ENCODE data around the gene COPG2. TPM values are rescaled to one million over a fixed set of nuclear protein-coding genes. Genes with fewer than 3 reads are reported as not detected.

COPG2 gene
- total and polyA plus RNA-seq, 8 donors, result 16.6 to 50.3 (median 44.2) TPM

DNA sequence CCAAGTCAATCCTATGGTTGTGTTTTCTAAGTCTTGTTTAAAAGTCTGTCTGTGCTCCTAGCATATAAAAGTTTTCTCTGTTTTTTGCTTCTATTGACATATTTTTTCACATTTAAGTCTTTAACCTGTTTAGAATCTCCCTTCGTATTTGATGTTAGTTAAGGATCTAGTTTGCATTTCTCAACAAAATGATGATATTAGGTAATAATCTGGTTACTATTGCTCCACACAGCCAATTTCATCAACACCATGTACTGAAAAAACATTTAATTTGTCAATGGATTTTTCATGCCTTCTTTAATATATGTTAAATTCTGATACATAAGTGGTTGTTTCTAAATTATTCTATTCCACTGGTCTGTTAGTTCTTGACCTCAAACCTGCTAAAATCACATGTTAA, 35.3 kb upstream of the COPG2 start:
- no peak for ATAC-seq
- TF ChIP-seq, protein P1, sequence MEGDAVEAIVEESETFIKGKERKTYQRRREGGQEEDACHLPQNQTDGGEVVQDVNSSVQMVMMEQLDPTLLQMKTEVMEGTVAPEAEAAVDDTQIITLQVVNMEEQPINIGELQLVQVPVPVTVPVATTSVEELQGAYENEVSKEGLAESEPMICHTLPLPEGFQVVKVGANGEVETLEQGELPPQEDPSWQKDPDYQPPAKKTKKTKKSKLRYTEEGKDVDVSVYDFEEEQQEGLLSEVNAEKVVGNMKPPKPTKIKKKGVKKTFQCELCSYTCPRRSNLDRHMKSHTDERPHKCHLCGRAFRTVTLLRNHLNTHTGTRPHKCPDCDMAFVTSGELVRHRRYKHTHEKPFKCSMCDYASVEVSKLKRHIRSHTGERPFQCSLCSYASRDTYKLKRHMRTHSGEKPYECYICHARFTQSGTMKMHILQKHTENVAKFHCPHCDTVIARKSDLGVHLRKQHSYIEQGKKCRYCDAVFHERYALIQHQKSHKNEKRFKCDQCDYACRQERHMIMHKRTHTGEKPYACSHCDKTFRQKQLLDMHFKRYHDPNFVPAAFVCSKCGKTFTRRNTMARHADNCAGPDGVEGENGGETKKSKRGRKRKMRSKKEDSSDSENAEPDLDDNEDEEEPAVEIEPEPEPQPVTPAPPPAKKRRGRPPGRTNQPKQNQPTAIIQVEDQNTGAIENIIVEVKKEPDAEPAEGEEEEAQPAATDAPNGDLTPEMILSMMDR (IDR thresholded peaks at IDR 0.05), result no peak
- H3K4me3 ChIP-seq, result no peak overlapping the region

DNA sequence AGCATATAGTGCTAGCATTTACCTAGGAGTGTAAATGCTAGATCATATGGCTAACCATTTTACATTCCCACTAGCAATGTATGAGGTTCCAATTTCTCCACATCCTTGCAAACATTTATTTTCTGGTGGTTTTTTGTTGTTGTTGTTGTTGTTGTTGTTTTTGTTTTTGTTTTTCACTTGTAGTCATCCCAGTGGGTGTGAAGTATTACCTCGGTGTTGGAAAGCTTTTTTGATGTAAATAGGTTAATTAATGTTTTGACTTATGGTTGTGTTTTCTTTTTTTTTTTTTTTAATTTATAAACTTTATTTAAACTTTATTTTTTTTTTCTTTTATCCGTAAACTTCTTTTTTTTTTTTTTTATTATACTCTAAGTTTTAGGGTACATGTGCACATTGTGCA, 33.1 kb upstream of the COPG2 start:
- H3K4me1 ChIP-seq, result no peaks in the 10 kb centered on the region
- H3K27me3 ChIP-seq, result no peaks in the 10 kb centered on the region
- no peak for ATAC-seq
- no peak overlapping the region for H3K4me3 ChIP-seq
- intact Hi-C loops (cut with DNase I), result no loop called here
- TF ChIP-seq, protein P1 (IDR thresholded peaks at IDR 0.05), result no peak
- H3K36me3 ChIP-seq, result no peaks in the 10 kb centered on the region
- DNase-seq, result no peak
- H3K27ac ChIP-seq, result no peak overlapping the region
- no peaks in the 10 kb centered on the region for H3K9me3 ChIP-seq

More for the DNA sequence above, 35.3 kb upstream of the COPG2 start:
- H3K9me3 ChIP-seq, result no peaks in the 10 kb centered on the region
- H3K27me3 ChIP-seq, result no peaks in the 10 kb centered on the region
- DNase-seq, result no peak
- H3K27ac ChIP-seq, result no peak overlapping the region
- H3K36me3 ChIP-seq, result no peaks in the 10 kb centered on the region
- H3K4me1 ChIP-seq, result no peaks in the 10 kb centered on the region
- intact Hi-C loops (cut with DNase I), result no loop called here

DNA sequence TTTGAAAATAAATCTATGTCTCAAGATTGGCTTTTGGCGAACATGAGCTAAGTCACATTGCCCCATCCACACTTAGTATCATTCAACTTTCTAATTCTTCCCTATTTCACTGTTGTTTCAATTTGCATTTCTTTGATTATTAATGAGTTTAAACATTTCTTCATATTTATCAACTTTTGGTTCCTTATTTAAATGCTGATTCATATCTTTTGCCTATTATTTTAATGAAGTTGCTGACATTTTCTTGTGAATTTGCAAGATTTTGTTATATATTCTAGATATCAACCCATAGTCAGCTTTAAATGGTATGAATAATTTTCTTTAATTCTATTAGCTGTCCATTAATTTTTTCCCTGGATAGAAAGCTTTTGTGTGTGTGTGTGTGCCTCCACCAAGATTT, 32.2 kb upstream of the COPG2 start:
- H3K36me3 ChIP-seq, result no peaks in the 10 kb centered on the region
- no peak overlapping the region for H3K4me3 ChIP-seq
- TF ChIP-seq, protein P1 (IDR thresholded peaks at IDR 0.05), result no peak
- no peaks in the 10 kb centered on the region for H3K27me3 ChIP-seq
- ATAC-seq (no peak), DNase-seq (no peak)
- no peaks in the 10 kb centered on the region for H3K9me3 ChIP-seq
- no peak overlapping the region for H3K27ac ChIP-seq
- intact Hi-C loops (cut with DNase I), result no loop called here
- H3K4me1 ChIP-seq, result no peaks in the 10 kb centered on the region

DNA sequence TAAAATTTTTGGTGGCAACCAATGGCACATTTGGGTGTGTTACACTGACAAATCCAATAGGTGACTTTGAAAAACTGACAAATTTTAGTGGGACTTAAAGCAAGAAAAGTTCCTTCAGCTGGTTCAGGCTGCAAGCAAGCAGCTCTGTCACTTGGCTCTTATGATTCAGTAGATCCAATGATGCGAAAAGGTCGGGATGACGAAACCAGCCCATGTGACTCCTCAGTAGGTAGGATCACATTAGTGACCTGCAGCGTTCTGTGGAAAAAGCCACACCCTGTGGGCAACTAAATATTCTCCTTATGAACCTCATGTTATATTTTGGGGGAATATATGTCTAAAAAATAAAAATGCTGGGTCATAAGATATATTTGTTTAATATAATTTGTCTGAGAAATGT, 31.1 kb upstream of the COPG2 start:
- DNase-seq (no peak), ATAC-seq (no peak)
- TF ChIP-seq, protein P1 (IDR thresholded peaks at IDR 0.05), result no peak
- no peaks in the 10 kb centered on the region for H3K36me3 ChIP-seq
- H3K4me1 ChIP-seq, result no peaks in the 10 kb centered on the region
- no peaks in the 10 kb centered on the region for H3K9me3 ChIP-seq
- H3K27me3 ChIP-seq, result no peaks in the 10 kb centered on the region
- no peak overlapping the region for H3K27ac ChIP-seq
- intact Hi-C loops (cut with DNase I), result no loop called here
- H3K4me3 ChIP-seq, result no peak overlapping the region

DNA sequence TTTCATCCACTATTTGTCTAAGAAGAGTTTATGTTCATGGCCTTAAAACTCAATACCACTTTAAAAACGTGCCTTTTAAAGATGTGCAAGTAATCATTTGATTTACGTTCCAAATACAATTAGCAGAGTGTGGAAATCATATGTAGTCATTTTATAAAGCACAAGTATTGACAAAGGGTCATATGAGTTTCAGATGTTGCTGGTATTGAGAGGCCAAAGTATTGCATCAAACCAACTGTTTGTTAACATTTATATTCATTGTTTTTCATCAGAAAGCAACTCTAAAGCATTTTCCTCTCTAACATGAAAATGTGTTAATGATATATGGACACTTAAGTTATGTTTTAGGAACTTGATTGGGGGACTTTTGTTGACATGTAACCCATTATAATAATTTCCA, 29.3 kb upstream of the COPG2 start:
- intact Hi-C loops (cut with DNase I), result no loop called here
- ATAC-seq, result no peak
- no peak for DNase-seq

More for the DNA sequence above, 29.3 kb upstream of the COPG2 start:
- no peaks in the 10 kb centered on the region for H3K27me3 ChIP-seq
- no peak overlapping the region for H3K4me3 ChIP-seq
- TF ChIP-seq, protein P1 (IDR thresholded peaks at IDR 0.05), result no peak
- H3K36me3 ChIP-seq, result no peaks in the 10 kb centered on the region
- H3K4me1 ChIP-seq, result no peaks in the 10 kb centered on the region
- no peak overlapping the region for H3K27ac ChIP-seq
- no peaks in the 10 kb centered on the region for H3K9me3 ChIP-seq
